NB4 (cell line): ENCODE results near the gene RAPGEF5.

Source experiments
- DNase-seq: peaks from one replicate; pipeline ENCODE4 v3.0.0; 2010; ENCODE audit warnings: low read depth
- H3K4me3 ChIP-seq: one replicate; pipeline ENCODE4 v1.5.1; 2011; ENCODE audit warnings: mild to moderate bottlenecking, low read depth, low read length, moderate library complexity
- MYC ChIP-seq: IDR thresholded peaks from 2 replicates; pipeline ENCODE4 v1.6.1; 2011; ENCODE audit warnings: low read depth, low read length
- POLR2A ChIP-seq: IDR thresholded peaks from 2 replicates; pipeline ENCODE4 v1.6.1; 2011; ENCODE audit warnings: mild to moderate bottlenecking; ENCODE audit not compliant: insufficient read length; ENCODE audit errors: extremely low read depth
- TF ChIP-seq, protein P1 (sequence below): IDR thresholded peaks from one replicate; pipeline ENCODE4 v1.5.1; 2012; ENCODE audit warnings: low read depth, low read length
- TF ChIP-seq, protein P2 (sequence below): IDR thresholded peaks from 2 replicates; pipeline ENCODE4 v1.6.1; 2011; ENCODE audit warnings: low read depth, low read length

The RAPGEF5 gene

DNA sequence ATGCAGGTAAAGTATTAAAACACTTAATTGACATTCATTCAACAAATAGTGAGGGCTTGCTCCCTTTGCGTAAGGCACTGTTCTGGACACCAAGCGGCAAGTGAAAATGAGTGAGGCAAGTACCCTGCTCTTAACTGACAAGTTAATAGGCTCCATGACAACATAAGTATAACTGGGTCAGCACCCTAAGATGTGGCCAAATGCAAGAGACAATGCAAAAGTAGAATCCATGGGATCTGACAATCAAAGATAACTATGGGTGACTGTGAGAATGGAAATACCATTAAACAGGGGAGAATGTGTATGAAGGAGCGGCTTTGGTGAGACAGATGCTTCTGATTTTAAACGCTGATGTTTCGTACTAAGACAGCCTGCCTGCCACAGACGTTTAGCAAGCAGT lies 160.5 kb downstream of the RAPGEF5 start:
- no peak overlapping the region for H3K4me3 ChIP-seq
- DNase-seq, result no peak
- TF ChIP-seq POLR2A (no peak), MYC (no peak)
- TF ChIP-seq, protein P1, sequence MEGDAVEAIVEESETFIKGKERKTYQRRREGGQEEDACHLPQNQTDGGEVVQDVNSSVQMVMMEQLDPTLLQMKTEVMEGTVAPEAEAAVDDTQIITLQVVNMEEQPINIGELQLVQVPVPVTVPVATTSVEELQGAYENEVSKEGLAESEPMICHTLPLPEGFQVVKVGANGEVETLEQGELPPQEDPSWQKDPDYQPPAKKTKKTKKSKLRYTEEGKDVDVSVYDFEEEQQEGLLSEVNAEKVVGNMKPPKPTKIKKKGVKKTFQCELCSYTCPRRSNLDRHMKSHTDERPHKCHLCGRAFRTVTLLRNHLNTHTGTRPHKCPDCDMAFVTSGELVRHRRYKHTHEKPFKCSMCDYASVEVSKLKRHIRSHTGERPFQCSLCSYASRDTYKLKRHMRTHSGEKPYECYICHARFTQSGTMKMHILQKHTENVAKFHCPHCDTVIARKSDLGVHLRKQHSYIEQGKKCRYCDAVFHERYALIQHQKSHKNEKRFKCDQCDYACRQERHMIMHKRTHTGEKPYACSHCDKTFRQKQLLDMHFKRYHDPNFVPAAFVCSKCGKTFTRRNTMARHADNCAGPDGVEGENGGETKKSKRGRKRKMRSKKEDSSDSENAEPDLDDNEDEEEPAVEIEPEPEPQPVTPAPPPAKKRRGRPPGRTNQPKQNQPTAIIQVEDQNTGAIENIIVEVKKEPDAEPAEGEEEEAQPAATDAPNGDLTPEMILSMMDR, result no peak
- TF ChIP-seq, protein P2, sequence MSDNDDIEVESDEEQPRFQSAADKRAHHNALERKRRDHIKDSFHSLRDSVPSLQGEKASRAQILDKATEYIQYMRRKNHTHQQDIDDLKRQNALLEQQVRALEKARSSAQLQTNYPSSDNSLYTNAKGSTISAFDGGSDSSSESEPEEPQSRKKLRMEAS, result no peak

DNA sequence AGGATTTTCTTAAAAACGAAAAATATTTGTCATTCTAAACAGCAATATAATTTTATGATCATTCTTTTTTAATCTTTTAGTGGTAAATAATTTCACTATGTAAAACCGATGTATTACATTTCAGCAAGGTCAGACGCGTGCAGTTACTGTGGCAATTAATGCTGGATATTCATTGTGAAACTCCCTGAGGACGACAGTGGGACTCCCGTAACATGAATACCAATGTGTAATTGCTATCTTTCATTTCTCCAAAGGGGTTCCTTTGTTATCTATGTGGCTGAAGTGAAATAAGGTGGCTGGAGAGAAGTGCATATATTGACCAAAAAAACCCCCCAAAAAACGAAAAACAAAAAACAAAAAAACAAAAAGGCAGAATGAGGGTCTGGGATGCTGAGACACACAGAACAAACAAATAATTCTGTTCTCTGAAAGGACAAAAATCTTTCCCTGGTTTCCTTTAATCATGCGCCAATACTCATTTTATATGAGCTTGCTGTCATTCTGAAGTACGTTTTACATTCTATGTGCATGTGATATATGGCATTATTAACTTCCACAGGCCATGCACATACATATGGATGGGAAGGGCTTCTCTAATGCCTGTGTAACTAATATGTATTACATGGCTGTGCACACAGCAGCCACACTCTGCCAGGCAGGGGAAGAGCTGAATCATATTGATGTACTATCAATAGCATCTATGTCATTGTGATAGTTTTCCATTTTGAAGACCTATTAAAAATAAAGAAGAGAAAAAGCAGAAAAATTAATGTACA lies 161.4 kb downstream of the RAPGEF5 start:
- H3K4me3 ChIP-seq, result no peak overlapping the region
- DNase-seq, result no peak
- TF ChIP-seq POLR2A (no peak), MYC (no peak)
- TF ChIP-seq, protein P1, result no peak
- TF ChIP-seq, protein P2, result no peak

DNA sequence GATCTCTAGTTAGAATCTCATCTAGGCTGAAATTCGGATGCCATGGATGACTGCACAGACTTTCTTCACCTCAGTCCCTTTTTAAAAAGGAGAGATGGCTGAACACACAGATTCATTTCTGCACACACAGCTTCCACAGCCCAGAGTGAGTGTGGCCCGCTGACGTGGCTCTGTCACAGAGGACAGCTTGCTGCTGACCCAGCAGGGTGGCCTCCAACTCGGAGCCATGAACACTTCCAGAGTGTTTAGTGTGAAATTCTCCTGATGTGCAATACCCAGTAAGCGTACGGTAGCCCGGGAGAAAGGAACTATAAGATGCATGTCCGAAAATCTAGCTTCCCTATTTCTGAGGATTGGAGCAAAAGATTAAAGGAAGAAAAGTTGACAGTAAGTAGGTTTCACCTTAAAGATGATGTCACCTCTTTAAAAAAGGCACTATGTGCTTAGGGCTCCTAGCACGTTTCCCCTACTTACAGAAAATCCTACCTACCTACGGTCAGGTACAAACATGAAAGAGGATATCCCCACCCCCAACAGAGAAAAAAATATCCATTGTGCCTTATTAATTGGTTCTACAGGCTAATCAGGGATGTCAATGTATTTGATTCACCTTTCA lies 162.2 kb downstream of the RAPGEF5 start:
- H3K4me3 ChIP-seq, result no peak overlapping the region
- TF ChIP-seq MYC (no peak), POLR2A (no peak)
- TF ChIP-seq, protein P1, result no peak
- TF ChIP-seq, protein P2, result no peak
- no peak for DNase-seq

DNA sequence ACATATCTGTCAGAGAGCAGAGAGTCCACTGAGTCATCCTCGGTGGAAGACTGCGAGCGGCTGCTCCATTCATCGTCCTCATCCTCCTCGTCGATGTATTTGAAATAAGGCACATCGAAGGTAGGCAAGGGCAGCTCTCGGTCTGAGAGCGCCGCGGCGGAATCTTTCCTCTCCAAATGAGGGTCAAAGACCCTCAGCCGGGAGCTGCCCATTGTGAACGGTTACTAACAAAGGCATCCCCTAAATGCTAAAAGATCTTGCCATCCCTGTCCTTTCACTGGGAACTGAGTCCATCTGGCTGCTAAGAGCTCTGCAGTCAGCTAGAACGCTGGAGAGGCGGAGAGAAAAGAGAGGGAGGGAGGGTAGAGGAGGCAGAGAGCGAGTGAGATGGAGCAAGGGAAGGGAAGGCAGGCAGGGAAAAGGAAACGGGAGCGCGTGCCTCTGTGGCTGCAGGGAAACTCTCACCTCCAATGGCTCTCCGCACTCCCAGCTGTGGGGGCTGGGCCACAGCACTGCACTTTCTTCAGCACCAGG lies 163.4 kb downstream of the RAPGEF5 start:
- no peak overlapping the region for H3K4me3 ChIP-seq
- TF ChIP-seq, protein P2, result no peak
- TF ChIP-seq, protein P1, result no peak
- TF ChIP-seq MYC, result no peak
- TF ChIP-seq POLR2A, result no peak
- no peak for DNase-seq

DNA sequence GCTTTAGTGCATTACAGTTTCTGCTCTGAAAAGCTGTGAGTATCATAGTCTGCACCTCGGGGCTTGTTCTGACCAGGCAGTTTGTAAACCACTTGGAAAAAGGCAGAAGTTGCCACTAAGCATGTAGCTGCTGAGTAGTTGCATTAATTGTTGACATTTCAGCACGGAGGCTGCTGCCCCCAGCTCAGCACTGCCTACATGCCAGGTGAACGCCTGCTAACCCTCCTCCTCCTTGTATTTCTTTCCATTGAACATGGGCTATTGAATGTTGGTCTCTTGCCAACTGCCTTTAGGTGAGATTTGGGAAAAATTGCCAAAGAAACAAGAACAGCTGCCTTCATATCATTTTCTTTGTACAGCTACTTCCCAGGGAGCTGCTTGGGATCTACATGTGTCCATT lies 164.2 kb downstream of the RAPGEF5 start:
- TF ChIP-seq POLR2A (no peak), MYC (no peak)
- TF ChIP-seq, protein P1, result no peak
- TF ChIP-seq, protein P2, result no peak; the same call in 1 of the 2 replicates
- no peak for DNase-seq
- H3K4me3 ChIP-seq, result no peak overlapping the region
